Nephron progenitor cell (in vitro differentiated cells): ENCODE results near the gene TCF12.
A peak's percentile ranks its signal among the peaks of the same experiment; 100 is the strongest.

ENCODE experiments used
- DNase-seq: peaks from one replicate; pipeline ENCODE4 v3.0.0; 2021
- H3K27ac Mint-ChIP-seq: 2 replicates; pipeline ENCODE4 v1.8.0; 2021; ENCODE audit warnings: mild to moderate bottlenecking, moderate library complexity, mixed read lengths
- H3K27me3 Mint-ChIP-seq: 2 replicates; pipeline ENCODE4 v1.8.0; 2021; ENCODE audit warnings: mild to moderate bottlenecking, low read depth, mixed read lengths; ENCODE audit not compliant: poor library complexity
- H3K36me3 Mint-ChIP-seq: 2 replicates; pipeline ENCODE4 v1.8.0; 2021; ENCODE audit warnings: low read depth, mixed read lengths
- H3K4me1 Mint-ChIP-seq: 2 replicates; pipeline ENCODE4 v1.8.0; 2021; ENCODE audit warnings: mixed read lengths
- H3K4me3 Mint-ChIP-seq: 2 replicates; pipeline ENCODE4 v1.8.0; 2021; ENCODE audit warnings: mild to moderate bottlenecking, moderate library complexity, mixed read lengths
- H3K9me3 Mint-ChIP-seq: 2 replicates; pipeline ENCODE4 v1.8.0; 2021; ENCODE audit warnings: mild to moderate bottlenecking, moderate library complexity, mixed read lengths
- TF ChIP-seq, protein P1 (sequence below): fragments of 200-600 bp; sonication (generic); IDR thresholded peaks from 2 replicates; pipeline ENCODE4 v1.5.0; 2021; ENCODE audit warnings: antibody characterized with exemption

The TCF12 gene

GRCh38 chr15:56977232-56977631 is 58.8 kb downstream of the TCF12 start:
- TF ChIP-seq, protein P1, sequence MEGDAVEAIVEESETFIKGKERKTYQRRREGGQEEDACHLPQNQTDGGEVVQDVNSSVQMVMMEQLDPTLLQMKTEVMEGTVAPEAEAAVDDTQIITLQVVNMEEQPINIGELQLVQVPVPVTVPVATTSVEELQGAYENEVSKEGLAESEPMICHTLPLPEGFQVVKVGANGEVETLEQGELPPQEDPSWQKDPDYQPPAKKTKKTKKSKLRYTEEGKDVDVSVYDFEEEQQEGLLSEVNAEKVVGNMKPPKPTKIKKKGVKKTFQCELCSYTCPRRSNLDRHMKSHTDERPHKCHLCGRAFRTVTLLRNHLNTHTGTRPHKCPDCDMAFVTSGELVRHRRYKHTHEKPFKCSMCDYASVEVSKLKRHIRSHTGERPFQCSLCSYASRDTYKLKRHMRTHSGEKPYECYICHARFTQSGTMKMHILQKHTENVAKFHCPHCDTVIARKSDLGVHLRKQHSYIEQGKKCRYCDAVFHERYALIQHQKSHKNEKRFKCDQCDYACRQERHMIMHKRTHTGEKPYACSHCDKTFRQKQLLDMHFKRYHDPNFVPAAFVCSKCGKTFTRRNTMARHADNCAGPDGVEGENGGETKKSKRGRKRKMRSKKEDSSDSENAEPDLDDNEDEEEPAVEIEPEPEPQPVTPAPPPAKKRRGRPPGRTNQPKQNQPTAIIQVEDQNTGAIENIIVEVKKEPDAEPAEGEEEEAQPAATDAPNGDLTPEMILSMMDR, result no peak
- H3K4me3 Mint-ChIP-seq, result no peak overlapping the region
- H3K36me3 Mint-ChIP-seq, result peaks cover 4% of the 10 kb centered on the region
- H3K27me3 Mint-ChIP-seq, result no peaks in the 10 kb centered on the region
- H3K4me1 Mint-ChIP-seq, result peaks cover 34% of the 10 kb centered on the region
- no peak for DNase-seq
- peak overlapping the region; percentile 99 for H3K27ac Mint-ChIP-seq
- no peaks in the 10 kb centered on the region for H3K9me3 Mint-ChIP-seq

DNA sequence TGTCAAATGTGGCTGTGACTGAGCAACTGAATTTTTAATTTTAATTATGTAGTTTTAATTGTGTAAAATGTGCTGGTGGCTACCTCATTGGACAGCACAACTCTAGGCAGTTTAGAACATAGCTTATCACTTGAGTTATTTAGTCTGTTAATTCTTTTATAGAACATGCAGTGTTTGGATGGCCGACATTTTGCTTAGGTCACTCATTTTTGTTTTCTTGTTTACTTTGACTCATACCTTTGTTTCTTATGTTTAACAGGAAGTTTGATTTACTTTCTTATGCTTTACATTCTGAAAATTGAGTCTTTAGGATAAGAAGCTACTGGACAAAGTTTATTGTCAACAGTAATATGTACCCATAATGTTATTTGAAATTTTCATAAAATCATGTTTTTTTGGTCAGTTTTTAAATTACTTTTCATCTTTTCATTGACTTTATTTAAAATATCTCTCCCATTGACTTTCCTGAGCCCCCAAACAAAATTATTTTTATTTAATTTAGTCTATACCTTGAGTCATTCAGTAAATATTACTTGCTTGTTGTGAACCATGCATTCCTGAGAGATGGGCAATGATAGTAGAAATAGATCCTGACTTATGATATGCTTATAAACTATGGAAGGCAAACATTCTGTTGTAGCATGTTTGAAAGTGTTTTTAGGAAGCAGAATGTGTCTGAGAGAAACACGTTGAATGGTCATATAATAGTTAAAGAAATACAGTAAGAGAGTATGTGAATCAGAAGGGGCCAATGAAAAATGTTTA is 60.6 kb downstream of the TCF12 start:
- Mint-ChIP-seq H3K4me1 (peaks cover 45% of the 10 kb centered on the region), H3K4me3 (no peak overlapping the region), H3K27ac (no peak overlapping the region), H3K36me3 (peaks cover 4% of the 10 kb centered on the region), H3K27me3 (no peaks in the 10 kb centered on the region), H3K9me3 (no peaks in the 10 kb centered on the region)
- DNase-seq, result no peak
- TF ChIP-seq, protein P1, result no peak

- Mint-ChIP-seq H3K4me3 (no peak overlapping the region), H3K36me3 (peaks cover 4% of the 10 kb centered on the region), H3K27ac (peak overlapping the region; percentile 2), H3K9me3 (no peaks in the 10 kb centered on the region), H3K27me3 (no peaks in the 10 kb centered on the region), H3K4me1 (peaks cover 49% of the 10 kb centered on the region)
- TF ChIP-seq, protein P1, result no peak
- no peak for DNase-seq
Observed at GRCh38 chr15:56980473-56980872, 62.0 kb downstream of the TCF12 start.

DNA sequence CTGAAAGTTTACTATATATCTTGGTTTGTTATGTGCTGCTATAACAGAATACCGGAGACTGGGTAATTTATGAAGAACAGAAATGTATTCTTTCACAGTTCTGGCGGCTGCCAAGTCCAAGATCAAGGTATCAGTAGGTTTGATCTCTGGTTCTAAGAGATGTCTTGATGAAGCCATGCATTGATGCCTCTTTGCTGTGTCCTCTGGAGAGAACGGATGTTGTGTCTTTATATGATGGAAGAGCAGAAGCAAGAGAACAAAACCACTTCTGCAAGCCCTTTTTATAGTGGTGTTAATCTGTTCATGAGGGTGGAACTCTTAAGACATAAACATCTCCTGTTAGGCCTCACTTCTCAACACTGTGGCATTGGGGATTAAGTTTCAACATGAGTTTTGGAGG is 62.7 kb downstream of the TCF12 start:
- DNase-seq, result no peak
- H3K4me1 Mint-ChIP-seq, result peaks cover 49% of the 10 kb centered on the region
- no peaks in the 10 kb centered on the region for H3K9me3 Mint-ChIP-seq
- TF ChIP-seq, protein P1, result no peak
- H3K27ac Mint-ChIP-seq, result peak overlapping the region; percentile 8
- no peaks in the 10 kb centered on the region for H3K27me3 Mint-ChIP-seq
- H3K4me3 Mint-ChIP-seq, result no peak overlapping the region
- no peaks in the 10 kb centered on the region for H3K36me3 Mint-ChIP-seq

GRCh38 chr15:56982987-56983386 is 64.5 kb downstream of the TCF12 start:
- Mint-ChIP-seq H3K27me3 (no peaks in the 10 kb centered on the region), H3K36me3 (no peaks in the 10 kb centered on the region), H3K4me3 (no peak overlapping the region), H3K9me3 (no peaks in the 10 kb centered on the region), H3K4me1 (peaks cover 43% of the 10 kb centered on the region), H3K27ac (peak overlapping the region; percentile 25)
- DNase-seq, result no peak
- TF ChIP-seq, protein P1, result no peak
